ENCODE measurements around the gene AKIRIN1. TPM values are rescaled to one million over a fixed set of nuclear protein-coding genes. Genes with fewer than 3 reads are reported as not detected.
"Not testable (repeated sequence)": the region's sequence is repeated elsewhere in the genome, so short reads cannot be mapped to it uniquely, and the experiment has no call there.

Gene AKIRIN1
- total RNA-seq, 1 experiment from 2014 or later, result 68.4 TPM

DNA sequence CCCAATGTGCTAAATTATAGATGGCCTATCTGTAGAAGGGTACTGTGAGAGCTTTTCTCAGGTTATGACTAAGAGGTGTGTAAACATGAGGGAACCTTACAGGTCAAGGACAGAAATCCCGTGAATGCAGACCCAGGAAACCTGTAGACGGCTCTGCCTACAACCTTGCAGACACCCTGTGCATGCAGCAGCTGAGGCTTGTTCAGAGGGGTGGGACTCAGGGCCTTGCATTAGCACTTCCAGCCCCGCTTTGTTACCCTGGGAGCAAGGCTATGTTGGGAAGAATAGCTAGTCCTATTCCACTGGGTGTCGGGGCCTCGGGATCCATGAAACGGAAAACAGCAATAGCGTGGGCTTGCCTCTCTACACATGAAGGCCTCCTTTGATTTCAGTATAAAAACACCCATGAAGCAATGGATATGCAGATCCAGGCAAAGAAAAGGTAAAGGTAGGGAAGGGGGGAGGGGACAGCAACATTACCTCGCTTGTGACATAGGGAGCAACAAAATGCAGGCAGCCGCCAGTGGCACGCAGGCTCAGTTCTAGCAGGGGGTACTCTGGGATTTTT is 25.6 kb downstream of the AKIRIN1 start:
- ChIA-PET POLR2A (no interaction called here), CTCF (interaction anchor here (0.5 to 1.2 kb wide), 2 partner anchors 10 to 541 kb away, joined by 4 read pairs; partner anchors contain the start of gene NDUFS5)
- Mint-ChIP-seq H3K9me3 (ENCODE audit: unreplicated experiment) (no peaks in the 10 kb centered on the region), H3K4me1 (ENCODE audit: low read depth, unreplicated experiment) (no peaks in the 10 kb centered on the region), H3K36me3 (ENCODE audit: insufficient read depth, unreplicated experiment) (peaks cover 9% of the 10 kb centered on the region), H3K27me3 (ENCODE audit: insufficient read depth, unreplicated experiment) (no peaks in the 10 kb centered on the region), H3K27ac (ENCODE audit: unreplicated experiment) (no peak overlapping the region), H3K4me3 (ENCODE audit: unreplicated experiment) (no peak overlapping the region)
- DNase-seq, result peak in 1 of 2 experiments; percentile 41
- H3K27me3 ChIP-seq (replicated peaks; ENCODE audit: control insufficient read depth, insufficient read depth, low read length), result no peaks in the 10 kb centered on the region
- H3K36me3 ChIP-seq (ENCODE audit: control insufficient read depth, insufficient read depth, low read length), result no peaks in the 10 kb centered on the region
- intact Hi-C loops (cut with micrococcal nuclease; ENCODE audit: unreplicated experiment), result no loop called here
- H3K4me3 ChIP-seq (ENCODE audit: low read depth, low read length), result no peak overlapping the region
- no peaks in the 10 kb centered on the region for H3K4me1 ChIP-seq
- no peak for TF ChIP-seq CTCF (IDR thresholded peaks at IDR 0.05; ENCODE audit: insufficient read depth in 1 of 2, low read depth in 1 of 2, low read length in 1 of 2, severe bottlenecking in 1 of 2, unreplicated experiment in 1 of 2)
- BruUV-seq (replicated peaks), result no TSS peak
- H3K9me3 ChIP-seq, result no peaks in the 10 kb centered on the region

DNA sequence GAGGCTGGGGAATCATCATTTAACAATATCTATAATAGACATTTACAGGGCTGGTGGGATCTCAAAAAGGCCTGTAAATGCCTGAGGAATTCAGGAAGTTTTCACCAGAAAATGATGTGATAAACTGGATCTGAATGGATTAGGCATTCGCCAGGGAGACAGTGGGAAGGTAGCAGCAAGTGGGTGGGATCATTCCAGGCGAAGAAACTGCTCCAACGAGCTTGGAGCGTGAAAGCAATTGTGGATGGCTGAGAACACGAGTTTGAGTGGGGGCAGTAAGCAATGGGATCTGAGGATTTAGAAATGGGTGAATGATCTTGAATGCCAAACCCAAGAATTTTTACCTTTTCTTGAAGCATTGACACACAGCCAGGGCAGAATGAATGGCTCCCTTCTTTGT is 26.2 kb downstream of the AKIRIN1 start:
- intact Hi-C loops (cut with micrococcal nuclease; ENCODE audit: unreplicated experiment), result no loop called here
- Mint-ChIP-seq H3K4me1 (ENCODE audit: low read depth, unreplicated experiment) (no peaks in the 10 kb centered on the region), H3K27ac (ENCODE audit: unreplicated experiment) (no peak overlapping the region), H3K27me3 (ENCODE audit: insufficient read depth, unreplicated experiment) (no peaks in the 10 kb centered on the region), H3K4me3 (ENCODE audit: unreplicated experiment) (no peak overlapping the region), H3K9me3 (ENCODE audit: unreplicated experiment) (no peaks in the 10 kb centered on the region), H3K36me3 (ENCODE audit: insufficient read depth, unreplicated experiment) (peaks cover 9% of the 10 kb centered on the region)
- no peak for TF ChIP-seq CTCF (IDR thresholded peaks at IDR 0.05; ENCODE audit: insufficient read depth in 1 of 2, low read depth in 1 of 2, low read length in 1 of 2, severe bottlenecking in 1 of 2, unreplicated experiment in 1 of 2)
- Histone ChIP-seq H3K36me3 (ENCODE audit: control insufficient read depth, insufficient read depth, low read length) (no peaks in the 10 kb centered on the region), H3K9me3 (no peaks in the 10 kb centered on the region), H3K4me1 (no peaks in the 10 kb centered on the region), H3K4me3 (ENCODE audit: low read depth, low read length) (no peak overlapping the region), H3K27me3 (replicated peaks; ENCODE audit: control insufficient read depth, insufficient read depth, low read length) (no peaks in the 10 kb centered on the region)
- BruUV-seq (replicated peaks), result no TSS peak
- POLR2A ChIA-PET, result no interaction called here
- DNase-seq, result no peak
- CTCF ChIA-PET, result interaction anchor here (1.2 kb wide), 1 partner anchor 9 kb away, joined by 4 read pairs; the partner anchor contains the start of gene NDUFS5

DNA sequence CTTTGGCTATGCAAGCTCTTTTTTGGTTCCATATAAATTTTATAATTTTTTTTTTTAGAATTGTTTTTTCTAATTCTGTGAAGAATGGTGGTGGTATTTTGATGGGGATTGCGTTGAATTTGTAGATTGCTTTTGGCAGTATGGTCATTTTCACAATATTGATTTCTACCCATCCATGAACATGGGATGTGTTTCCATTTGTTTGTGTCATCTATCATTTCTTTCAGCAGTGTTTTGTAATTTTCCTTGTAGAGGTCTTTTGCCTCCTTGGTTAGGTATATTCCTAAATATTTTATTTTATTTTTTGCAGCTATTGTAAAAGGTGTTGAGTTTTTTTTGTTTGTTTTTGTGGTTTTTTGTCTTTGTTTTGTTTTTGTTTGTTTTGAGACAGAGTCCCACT is 29.4 kb downstream of the AKIRIN1 start:
- H3K36me3 ChIP-seq (ENCODE audit: control insufficient read depth, insufficient read depth, low read length); H3K9me3 ChIP-seq; intact Hi-C loops (cut with micrococcal nuclease; ENCODE audit: unreplicated experiment); POLR2A ChIA-PET; CTCF ChIA-PET; H3K27me3 ChIP-seq (replicated peaks; ENCODE audit: control insufficient read depth, insufficient read depth, low read length); H3K4me3 Mint-ChIP-seq (ENCODE audit: unreplicated experiment); BruUV-seq (replicated peaks); H3K36me3 Mint-ChIP-seq (ENCODE audit: insufficient read depth, unreplicated experiment); H3K9me3 Mint-ChIP-seq (ENCODE audit: unreplicated experiment); DNase-seq; H3K27me3 Mint-ChIP-seq (ENCODE audit: insufficient read depth, unreplicated experiment); H3K4me1 ChIP-seq; H3K27ac Mint-ChIP-seq (ENCODE audit: unreplicated experiment); H3K4me3 ChIP-seq (ENCODE audit: low read depth, low read length); H3K4me1 Mint-ChIP-seq (ENCODE audit: low read depth, unreplicated experiment): not testable (repeated sequence)

GRCh38 chr1:39021426-39021825 is 30.4 kb downstream of the AKIRIN1 start:
- no peak overlapping the region for H3K4me3 Mint-ChIP-seq (ENCODE audit: unreplicated experiment)
- H3K36me3 Mint-ChIP-seq (ENCODE audit: insufficient read depth, unreplicated experiment), result peaks cover 3% of the 10 kb centered on the region
- no peaks in the 10 kb centered on the region for H3K9me3 Mint-ChIP-seq (ENCODE audit: unreplicated experiment)
- Histone ChIP-seq H3K27me3 (replicated peaks; ENCODE audit: control insufficient read depth, insufficient read depth, low read length) (no peaks in the 10 kb centered on the region), H3K4me3 (ENCODE audit: low read depth, low read length) (no peak overlapping the region), H3K36me3 (ENCODE audit: control insufficient read depth, insufficient read depth, low read length) (no peaks in the 10 kb centered on the region), H3K4me1 (peaks cover 6% of the 10 kb centered on the region), H3K9me3 (no peaks in the 10 kb centered on the region)
- intact Hi-C loops (cut with micrococcal nuclease; ENCODE audit: unreplicated experiment), result no loop called here
- no TSS peak for BruUV-seq (replicated peaks)
- H3K27ac Mint-ChIP-seq (ENCODE audit: unreplicated experiment), result no peak overlapping the region
- DNase-seq, result no peak
- ChIA-PET POLR2A (no interaction called here), CTCF (no interaction called here)
- no peaks in the 10 kb centered on the region for H3K27me3 Mint-ChIP-seq (ENCODE audit: insufficient read depth, unreplicated experiment)
- no peak for TF ChIP-seq CTCF (IDR thresholded peaks at IDR 0.05; ENCODE audit: insufficient read depth in 1 of 2, low read depth in 1 of 2, low read length in 1 of 2, severe bottlenecking in 1 of 2, unreplicated experiment in 1 of 2)
- peaks cover 6% of the 10 kb centered on the region for H3K4me1 Mint-ChIP-seq (ENCODE audit: low read depth, unreplicated experiment)
